ENCODE measurements around the gene CD164.

CD164 gene

GRCh38 chr6:109393886-109394281 is 11.6 kb upstream of the CD164 start:
- H3K4me3 ChIP-seq (ENCODE audit: low read depth, low read length): no peak overlapping the region
- H3K27ac ChIP-seq: no peak overlapping the region
- no peaks in the 10 kb centered on the region for H3K9me3 ChIP-seq (ENCODE audit: severe bottlenecking)
- no peak for DNase-seq
- no peaks in the 10 kb centered on the region for H3K36me3 ChIP-seq
- TF ChIP-seq, protein P1, sequence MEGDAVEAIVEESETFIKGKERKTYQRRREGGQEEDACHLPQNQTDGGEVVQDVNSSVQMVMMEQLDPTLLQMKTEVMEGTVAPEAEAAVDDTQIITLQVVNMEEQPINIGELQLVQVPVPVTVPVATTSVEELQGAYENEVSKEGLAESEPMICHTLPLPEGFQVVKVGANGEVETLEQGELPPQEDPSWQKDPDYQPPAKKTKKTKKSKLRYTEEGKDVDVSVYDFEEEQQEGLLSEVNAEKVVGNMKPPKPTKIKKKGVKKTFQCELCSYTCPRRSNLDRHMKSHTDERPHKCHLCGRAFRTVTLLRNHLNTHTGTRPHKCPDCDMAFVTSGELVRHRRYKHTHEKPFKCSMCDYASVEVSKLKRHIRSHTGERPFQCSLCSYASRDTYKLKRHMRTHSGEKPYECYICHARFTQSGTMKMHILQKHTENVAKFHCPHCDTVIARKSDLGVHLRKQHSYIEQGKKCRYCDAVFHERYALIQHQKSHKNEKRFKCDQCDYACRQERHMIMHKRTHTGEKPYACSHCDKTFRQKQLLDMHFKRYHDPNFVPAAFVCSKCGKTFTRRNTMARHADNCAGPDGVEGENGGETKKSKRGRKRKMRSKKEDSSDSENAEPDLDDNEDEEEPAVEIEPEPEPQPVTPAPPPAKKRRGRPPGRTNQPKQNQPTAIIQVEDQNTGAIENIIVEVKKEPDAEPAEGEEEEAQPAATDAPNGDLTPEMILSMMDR (IDR thresholded peaks at IDR 0.05; ENCODE audit: low read depth, low read length): no peak
- no peaks in the 10 kb centered on the region for H3K27me3 ChIP-seq (ENCODE audit: insufficient read depth, low read depth, severe bottlenecking)

GRCh38 chr6:109393157-109393885 is 11.1 kb upstream of the CD164 start:
- Histone ChIP-seq H3K4me3 (ENCODE audit: low read depth, low read length) (no peak overlapping the region), H3K27ac (no peak overlapping the region), H3K36me3 (no peaks in the 10 kb centered on the region), H3K9me3 (ENCODE audit: severe bottlenecking) (no peaks in the 10 kb centered on the region), H3K27me3 (ENCODE audit: insufficient read depth, low read depth, severe bottlenecking) (no peaks in the 10 kb centered on the region)
- TF ChIP-seq, protein P1 (IDR thresholded peaks at IDR 0.05; ENCODE audit: low read depth, low read length): no peak
- DNase-seq: no peak

DNA sequence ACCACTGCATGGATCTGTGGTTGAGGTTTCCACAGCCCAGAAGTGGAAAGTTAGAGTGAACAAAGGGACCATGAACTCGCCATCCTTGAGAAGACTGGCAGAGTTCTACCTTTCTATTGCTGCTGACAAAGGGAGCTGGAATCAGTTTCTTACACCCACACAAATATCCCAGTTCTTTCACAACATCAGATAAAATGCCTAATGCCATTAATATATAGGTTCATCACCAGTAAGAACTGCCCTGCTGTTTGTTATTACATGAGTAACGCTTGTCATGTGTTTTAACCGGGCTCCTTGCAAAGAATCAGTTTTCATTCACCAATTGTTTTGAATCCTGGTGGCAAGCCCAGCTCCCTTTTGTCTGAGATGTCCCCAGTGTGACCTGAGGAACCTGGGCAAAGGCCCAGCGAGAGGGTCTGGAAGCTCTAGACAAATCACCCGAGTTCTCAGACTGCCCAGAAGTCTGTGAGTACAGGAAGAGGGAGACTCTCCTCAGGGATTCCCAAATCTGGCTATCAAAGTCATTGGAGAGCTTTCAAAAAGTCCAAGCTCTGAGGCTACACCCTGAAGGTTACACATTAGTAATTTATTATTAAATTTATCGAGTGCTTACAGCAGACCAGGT is 7.5 kb upstream of the CD164 start:
- Histone ChIP-seq H3K4me3 (ENCODE audit: low read depth, low read length) (no peak overlapping the region), H3K36me3 (no peaks in the 10 kb centered on the region), H3K27me3 (ENCODE audit: insufficient read depth, low read depth, severe bottlenecking) (no peaks in the 10 kb centered on the region), H3K27ac (no peak overlapping the region), H3K9me3 (ENCODE audit: severe bottlenecking) (no peaks in the 10 kb centered on the region)
- TF ChIP-seq, protein P1 (IDR thresholded peaks at IDR 0.05; ENCODE audit: low read depth, low read length): no peak
- DNase-seq: no peak

DNA sequence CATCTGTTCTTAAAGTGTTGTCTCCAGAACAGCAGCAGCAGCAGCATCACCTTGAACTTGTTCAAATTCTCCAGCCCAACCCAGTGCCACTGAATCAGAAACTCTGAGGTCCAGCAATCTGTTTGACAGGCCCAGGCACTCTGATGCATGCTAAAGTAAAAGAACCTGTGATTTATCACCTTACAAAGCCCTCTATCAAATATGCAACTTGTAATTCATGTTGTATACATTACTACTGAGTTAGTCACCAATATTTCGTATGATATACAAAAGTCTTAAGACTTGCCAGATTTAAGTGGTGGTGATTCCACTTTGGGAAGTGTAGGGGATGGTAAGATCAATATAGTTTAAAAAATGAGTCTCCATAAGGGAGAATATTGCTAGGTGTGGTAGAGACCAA is 6.0 kb upstream of the CD164 start:
- Histone ChIP-seq H3K9me3 (ENCODE audit: severe bottlenecking) (no peaks in the 10 kb centered on the region), H3K36me3 (no peaks in the 10 kb centered on the region), H3K4me3 (ENCODE audit: low read depth, low read length) (no peak overlapping the region), H3K27me3 (ENCODE audit: insufficient read depth, low read depth, severe bottlenecking) (no peaks in the 10 kb centered on the region), H3K27ac (no peak overlapping the region)
- TF ChIP-seq, protein P1 (IDR thresholded peaks at IDR 0.05; ENCODE audit: low read depth, low read length): no peak
- DNase-seq: no peak

- Histone ChIP-seq H3K27ac (peak overlapping the region; percentile 98; the same call in 1 of the 2 replicates), H3K4me3 (ENCODE audit: low read depth, low read length) (peak overlapping the region; percentile 97), H3K36me3 (peaks cover 7% of the 10 kb centered on the region), H3K27me3 (ENCODE audit: insufficient read depth, low read depth, severe bottlenecking) (no peaks in the 10 kb centered on the region), H3K9me3 (ENCODE audit: severe bottlenecking) (no peaks in the 10 kb centered on the region)
- TF ChIP-seq, protein P1 (IDR thresholded peaks at IDR 0.05; ENCODE audit: low read depth, low read length): no peak
- no peak for DNase-seq
Observed at GRCh38 chr6:109383438-109383940, 1.2 kb upstream of the CD164 start.
